GM18873 (cell line): ENCODE data around the gene LOC101059915.
"Not testable (repeated sequence)": the region's sequence is repeated elsewhere in the genome, so short reads cannot be mapped to it uniquely, and the experiment has no call there.

Experiments
- ATAC-seq: cut with Tn5 transposase; IDR thresholded peaks from one replicate; pipeline ENCODE4 v1.9.1; 2021; ENCODE audit warnings: mild to moderate bottlenecking, moderate library complexity, moderate number of reproducible peaks; ENCODE audit not compliant: unreplicated experiment, low FRiP score

The LOC101059915 gene

GRCh38 chrX:71638409-71638808, 28.9 kb upstream of the LOC101059915 start:
- no peak for ATAC-seq

DNA sequence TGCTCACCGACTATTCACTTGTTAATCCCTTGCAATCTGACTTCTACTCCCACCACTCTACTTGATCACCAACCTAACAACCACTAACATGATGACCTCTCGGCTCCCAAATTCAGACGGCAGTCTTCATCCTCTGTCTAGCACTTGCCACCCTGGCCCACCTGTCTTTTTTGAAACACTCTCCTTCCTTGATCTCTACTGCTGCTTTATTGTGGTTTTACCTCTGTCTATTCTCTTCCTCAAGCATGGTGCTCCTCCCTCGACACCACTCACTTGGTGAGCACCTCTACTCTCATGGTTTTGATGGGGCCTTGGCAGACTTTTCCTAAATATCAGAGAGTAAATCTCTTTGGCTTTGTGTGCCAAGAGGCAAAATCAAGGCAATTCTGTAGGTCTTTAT, 27.3 kb upstream of the LOC101059915 start:
- ATAC-seq = no peak

DNA sequence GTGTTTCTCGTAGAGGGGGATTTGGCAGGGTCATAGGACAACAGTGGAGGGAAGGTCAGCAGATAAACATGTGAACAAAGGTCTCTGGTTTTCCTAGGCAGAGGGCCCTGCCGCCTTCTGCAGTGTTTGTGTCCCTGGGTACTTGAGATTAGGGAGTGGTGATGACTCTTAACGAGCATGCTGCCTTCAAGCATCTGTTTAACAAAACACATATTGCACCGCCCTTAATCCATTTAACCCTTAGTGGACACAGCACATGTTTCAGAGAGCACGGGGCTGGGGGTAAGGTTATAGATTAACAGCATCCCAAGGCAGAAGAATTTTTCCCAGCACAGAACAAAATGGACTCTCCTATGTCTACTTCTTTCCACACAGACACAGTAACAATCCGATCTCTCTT, 22.9 kb upstream of the LOC101059915 start:
- ATAC-seq = not testable (repeated sequence)

GRCh38 chrX:71650333-71650969, 16.9 kb upstream of the LOC101059915 start:
- ATAC-seq = no peak

GRCh38 chrX:71652405-71652804, 14.9 kb upstream of the LOC101059915 start:
- ATAC-seq = no peak

DNA sequence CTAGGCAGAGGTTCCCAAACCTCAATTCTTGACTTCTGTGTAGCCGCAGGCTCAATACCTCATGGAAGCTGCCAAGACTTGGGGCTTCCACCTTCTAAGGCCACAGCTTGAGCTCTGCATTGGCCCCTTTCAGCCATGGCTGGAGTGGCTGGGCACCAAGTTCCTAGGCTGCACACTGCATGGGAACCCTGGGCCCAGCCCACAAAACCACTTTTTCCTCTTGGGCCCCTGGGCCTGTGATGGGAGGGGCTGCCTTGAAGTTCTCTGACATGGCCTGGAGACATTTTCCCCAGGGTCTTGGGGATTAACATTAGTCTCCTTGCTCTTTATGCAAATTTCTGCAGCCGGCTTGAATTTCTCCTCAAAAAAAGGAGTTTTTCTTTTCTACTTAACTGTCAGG, 14.0 kb upstream of the LOC101059915 start:
- no peak for ATAC-seq

DNA sequence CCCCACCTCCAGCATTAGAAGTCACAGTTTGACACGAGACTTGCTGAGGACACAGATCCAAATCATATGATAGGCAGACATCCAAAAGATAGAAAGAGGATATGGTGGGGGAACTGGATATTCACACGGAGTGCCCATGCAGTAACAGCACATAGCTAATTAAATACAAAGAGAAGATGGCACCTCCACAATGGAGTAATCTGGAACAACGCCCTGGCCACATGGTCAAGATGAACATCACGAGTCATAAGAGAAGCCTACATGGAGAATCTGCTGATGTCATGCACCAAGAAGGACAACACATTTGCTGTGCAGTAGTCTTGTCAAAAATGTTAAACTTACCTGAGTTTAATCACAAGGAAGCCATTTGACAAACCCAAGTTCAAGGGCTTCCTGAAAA, 10.1 kb upstream of the LOC101059915 start:
- ATAC-seq = no peak

- no peak for ATAC-seq
Observed at GRCh38 chrX:71659342-71659741, 8.0 kb upstream of the LOC101059915 start.

DNA sequence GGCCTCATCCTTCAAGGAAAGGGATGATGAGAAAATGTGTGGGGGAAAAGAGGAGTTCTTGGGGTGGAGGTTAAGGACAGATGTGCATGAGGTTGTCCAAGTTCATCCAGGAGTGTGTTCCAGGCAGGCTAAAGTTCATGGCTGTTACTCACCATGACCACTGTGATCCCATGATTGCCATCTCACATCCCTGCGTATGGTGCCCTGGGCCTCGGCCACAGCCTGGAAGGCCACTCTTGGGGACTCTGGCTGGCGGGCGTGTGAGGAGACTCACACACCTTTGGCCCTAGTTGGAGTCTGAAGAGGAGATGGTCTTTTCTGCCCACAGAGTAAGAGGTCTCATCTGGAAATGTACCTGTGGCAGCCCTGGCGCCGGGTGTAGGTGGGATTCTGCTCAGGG, 7.4 kb upstream of the LOC101059915 start:
- no peak for ATAC-seq

GRCh38 chrX:71660562-71661416, 6.6 kb upstream of the LOC101059915 start:
- ATAC-seq = no peak

GRCh38 chrX:71661919-71662318, 5.4 kb upstream of the LOC101059915 start:
- ATAC-seq = no peak

GRCh38 chrX:71662654-71663053, 4.7 kb upstream of the LOC101059915 start:
- not testable (repeated sequence) for ATAC-seq

DNA sequence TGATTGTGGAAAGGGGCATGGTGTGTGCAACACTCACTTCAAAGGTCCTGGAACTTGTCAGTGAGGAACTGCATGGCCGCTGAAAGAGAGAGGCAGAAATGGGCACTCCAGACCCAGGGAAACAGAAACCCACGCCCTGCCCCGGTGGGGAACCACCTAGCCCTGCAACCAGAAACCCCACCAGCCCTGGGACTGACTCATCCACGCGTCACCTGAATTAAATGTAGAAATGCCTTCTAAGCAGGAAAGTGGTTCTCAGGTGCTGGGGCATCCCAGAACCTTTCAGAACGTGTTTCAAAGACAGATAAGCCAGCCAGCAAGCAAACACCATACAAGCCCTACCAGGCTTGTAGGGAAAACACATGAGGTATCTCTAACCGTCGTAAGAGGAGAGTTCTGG, 4.1 kb upstream of the LOC101059915 start:
- ATAC-seq = not testable (repeated sequence)

GRCh38 chrX:71664202-71664601, 3.1 kb upstream of the LOC101059915 start:
- not testable (repeated sequence) for ATAC-seq

DNA sequence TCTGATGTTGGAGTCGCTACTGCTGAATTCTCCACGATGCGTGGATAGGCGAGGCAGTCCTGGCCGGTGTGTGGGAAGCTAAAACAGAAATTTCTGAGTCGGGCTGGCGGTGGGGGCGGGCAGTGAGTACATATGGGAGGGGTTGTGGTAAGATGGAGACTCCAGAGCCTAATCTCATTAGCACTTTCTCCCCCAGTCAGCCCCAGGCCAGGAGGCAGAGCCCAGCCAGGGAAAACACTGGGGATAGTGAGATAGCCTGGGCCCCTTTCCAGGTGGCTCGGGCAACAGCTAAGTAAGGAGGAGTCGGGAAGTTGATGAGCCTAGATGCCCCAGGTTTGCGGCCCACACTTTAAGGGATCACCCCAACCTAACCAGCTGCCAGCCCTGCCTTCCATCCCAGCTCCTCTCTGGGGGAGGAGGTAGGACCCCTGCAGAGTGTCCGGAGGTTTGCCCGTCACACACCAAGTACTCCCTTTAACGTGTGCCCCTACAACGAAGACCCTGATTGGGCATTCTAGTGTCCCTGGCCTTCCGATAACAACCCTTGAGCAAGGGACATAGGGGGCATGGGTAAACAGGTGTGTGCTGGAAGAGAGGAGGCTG, 2.4 kb upstream of the LOC101059915 start:
- no peak for ATAC-seq

- no peak for ATAC-seq
Observed at GRCh38 chrX:71665747-71666146, 1.6 kb upstream of the LOC101059915 start.

GRCh38 chrX:71666240-71667223, 814 bp upstream of the LOC101059915 start:
- ATAC-seq = no peak

- no peak for ATAC-seq
Observed at GRCh38 chrX:71668248-71668595, 876 bp downstream of the LOC101059915 start.

GRCh38 chrX:71669492-71669891, 2.1 kb downstream of the LOC101059915 start:
- no peak for ATAC-seq

DNA sequence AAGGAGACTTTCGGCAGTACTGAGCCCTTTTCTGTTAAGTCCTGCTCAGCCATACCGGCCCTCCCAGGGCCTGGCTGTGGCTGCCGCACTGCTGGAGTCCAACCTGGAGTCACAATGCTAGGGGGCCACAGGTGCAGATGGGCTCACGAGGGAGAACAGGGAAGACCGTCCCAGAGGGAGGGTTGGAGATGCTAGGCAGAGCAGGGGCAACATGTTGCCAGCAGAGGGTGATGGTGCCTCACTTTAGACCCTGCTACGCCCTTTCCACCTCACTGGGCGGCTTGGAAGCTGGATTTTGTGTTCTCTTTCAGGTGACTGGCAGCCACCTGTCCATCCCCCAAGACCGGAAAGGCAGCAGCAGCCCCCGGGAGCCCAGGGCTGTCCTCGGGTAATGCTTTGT, 2.6 kb downstream of the LOC101059915 start:
- not testable (repeated sequence) for ATAC-seq
